Measurements from ENCODE around the gene F3. TPM values are rescaled to one million over a fixed set of nuclear protein-coding genes. Genes with fewer than 3 reads are reported as not detected.

Gene F3
- total and polyA plus RNA-seq, 2 experiments from 2014 or later = 93.7 to 116 TPM

GRCh38 chr1:94544706-94545490 is 3.3 kb upstream of the F3 start:
- Histone ChIP-seq H3K36me3 (ENCODE audit: low read depth) (no peaks in the 10 kb centered on the region; the same call in 1 of the 2 replicates), H3K27ac (peak overlapping the region; percentile 97), H4K20me1 (ENCODE audit: insufficient read depth) (no peaks in the 10 kb centered on the region), H3F3A (ENCODE audit: insufficient read depth) (peaks cover 46% of the 10 kb centered on the region), H3K4me3 (peak overlapping the region; percentile 27), H3K4me2 (ENCODE audit: unreplicated experiment) (peak overlapping the region; percentile 68), H3K9me2 (ENCODE audit: insufficient read depth) (no peaks in the 10 kb centered on the region), H3K9ac (peak overlapping the region; percentile 73), H3K27me3 (replicated peaks; ENCODE audit: insufficient read depth) (no peaks in the 10 kb centered on the region), H2AFZ (no peak overlapping the region), H3K79me2 (ENCODE audit: insufficient read depth) (peaks cover 16% of the 10 kb centered on the region), H3K9me3 (ENCODE audit: low read depth) (no peaks in the 10 kb centered on the region), H3K4me1 (ENCODE audit: insufficient read depth) (peaks cover 40% of the 10 kb centered on the region)
- DNase-seq = peak; percentile 92
- 34 to 38% methylated on average over 4 of the region's 4 CpGs for WGBS, 2 experiments (ENCODE audit: low coverage in 1 of 2, low lambda C conversion rate in 2 of 2, missing lambda C conversion rate in 2 of 2)
- in situ Hi-C loops (cut with MboI) = no loop called here
- TF ChIP-seq EZH2phosphoT487 (IDR thresholded peaks at IDR 0.05; ENCODE audit: insufficient read depth, low read depth) (no peak), EZH2 (IDR thresholded peaks at IDR 0.05; ENCODE audit: insufficient read depth, poor library complexity, severe bottlenecking) (no peak)

- Histone ChIP-seq H3K27ac (peak overlapping the region; percentile 97), H3K27me3 (replicated peaks; ENCODE audit: insufficient read depth) (no peaks in the 10 kb centered on the region), H3K9ac (peak overlapping the region; percentile 73), H3K79me2 (ENCODE audit: insufficient read depth) (peaks cover 24% of the 10 kb centered on the region), H3F3A (ENCODE audit: insufficient read depth) (peaks cover 55% of the 10 kb centered on the region), H2AFZ (no peak overlapping the region), H3K4me2 (ENCODE audit: unreplicated experiment) (peak overlapping the region; percentile 68), H4K20me1 (ENCODE audit: insufficient read depth) (no peaks in the 10 kb centered on the region), H3K4me3 (peak overlapping the region; percentile 27; the same call in 1 of the 2 replicates), H3K4me1 (ENCODE audit: insufficient read depth) (peaks cover 48% of the 10 kb centered on the region), H3K36me3 (ENCODE audit: low read depth) (peaks cover 5% of the 10 kb centered on the region; the same call in 1 of the 2 replicates), H3K9me2 (ENCODE audit: insufficient read depth) (no peaks in the 10 kb centered on the region), H3K9me3 (ENCODE audit: low read depth) (no peaks in the 10 kb centered on the region)
- no peak for TF ChIP-seq EZH2 (IDR thresholded peaks at IDR 0.05; ENCODE audit: insufficient read depth, poor library complexity, severe bottlenecking)
- TF ChIP-seq EZH2phosphoT487 (IDR thresholded peaks at IDR 0.05; ENCODE audit: insufficient read depth, low read depth) = 0 out of 2 replicates have a peak, but pooled peaks have one; percentile 38
- 34 to 42% methylated on average over 4 of the region's 4 CpGs for WGBS, 2 experiments (ENCODE audit: low coverage in 1 of 2, low lambda C conversion rate in 2 of 2, missing lambda C conversion rate in 2 of 2)
- in situ Hi-C loops (cut with MboI) = no loop called here
- peak; percentile 84 for DNase-seq
Measured at GRCh38 chr1:94543893-94544635, 2.5 kb upstream of the F3 start.

GRCh38 chr1:94543001-94543400 is 1.4 kb upstream of the F3 start:
- peak overlapping the region; percentile 83 for H3K9ac ChIP-seq
- H3K4me3 ChIP-seq = peak overlapping the region; percentile 90
- in situ Hi-C loops (cut with MboI) = no loop called here
- H3K36me3 ChIP-seq (ENCODE audit: low read depth) = peaks cover 14% of the 10 kb centered on the region
- peaks cover 58% of the 10 kb centered on the region for H3K4me1 ChIP-seq (ENCODE audit: insufficient read depth)
- no peak for TF ChIP-seq EZH2 (IDR thresholded peaks at IDR 0.05; ENCODE audit: insufficient read depth, poor library complexity, severe bottlenecking)
- no peak for TF ChIP-seq EZH2phosphoT487 (IDR thresholded peaks at IDR 0.05; ENCODE audit: insufficient read depth, low read depth)
- no peaks in the 10 kb centered on the region for H3K9me3 ChIP-seq (ENCODE audit: low read depth)
- H3K9me2 ChIP-seq (ENCODE audit: insufficient read depth) = no peaks in the 10 kb centered on the region
- H4K20me1 ChIP-seq (ENCODE audit: insufficient read depth) = no peaks in the 10 kb centered on the region
- peak overlapping the region; percentile 96 for H3K4me2 ChIP-seq (ENCODE audit: unreplicated experiment)
- 12 to 21% methylated on average over 1 of the region's 1 CpG for WGBS, 2 experiments (ENCODE audit: low coverage in 1 of 2, low lambda C conversion rate in 2 of 2, missing lambda C conversion rate in 2 of 2)
- peak overlapping the region; percentile 78 for H3K27ac ChIP-seq
- DNase-seq = peak; percentile 74
- peaks cover 65% of the 10 kb centered on the region for H3F3A ChIP-seq (ENCODE audit: insufficient read depth)
- H2AFZ ChIP-seq = no peak overlapping the region
- no peaks in the 10 kb centered on the region for H3K27me3 ChIP-seq (replicated peaks; ENCODE audit: insufficient read depth)
- peaks cover 35% of the 10 kb centered on the region for H3K79me2 ChIP-seq (ENCODE audit: insufficient read depth)

GRCh38 chr1:94542088-94542870 is 720 bp upstream of the F3 start:
- peak; percentile 72 for DNase-seq
- H2AFZ ChIP-seq = peak overlapping the region; percentile 20; the same call in 1 of the 2 replicates
- H3K9ac ChIP-seq = peak overlapping the region; percentile 83
- H3K79me2 ChIP-seq (ENCODE audit: insufficient read depth) = peaks cover 42% of the 10 kb centered on the region
- in situ Hi-C loops (cut with MboI) = no loop called here
- peaks cover 21% of the 10 kb centered on the region for H3K36me3 ChIP-seq (ENCODE audit: low read depth)
- H3K27me3 ChIP-seq (replicated peaks; ENCODE audit: insufficient read depth) = no peaks in the 10 kb centered on the region
- peaks cover 73% of the 10 kb centered on the region for H3F3A ChIP-seq (ENCODE audit: insufficient read depth)
- TF ChIP-seq EZH2 (IDR thresholded peaks at IDR 0.05; ENCODE audit: insufficient read depth, poor library complexity, severe bottlenecking) (no peak), EZH2phosphoT487 (IDR thresholded peaks at IDR 0.05; ENCODE audit: insufficient read depth, low read depth) (no peak)
- no peaks in the 10 kb centered on the region for H4K20me1 ChIP-seq (ENCODE audit: insufficient read depth)
- H3K4me2 ChIP-seq (ENCODE audit: unreplicated experiment) = peak overlapping the region; percentile 96
- peak overlapping the region; percentile 90 for H3K4me3 ChIP-seq
- 1 to 2% methylated on average over 26 of the region's 26 CpGs for WGBS, 2 experiments (ENCODE audit: low coverage in 1 of 2, low lambda C conversion rate in 2 of 2, missing lambda C conversion rate in 2 of 2)
- H3K9me2 ChIP-seq (ENCODE audit: insufficient read depth) = no peaks in the 10 kb centered on the region
- H3K9me3 ChIP-seq (ENCODE audit: low read depth) = no peaks in the 10 kb centered on the region
- H3K27ac ChIP-seq = peak overlapping the region; percentile 78
- H3K4me1 ChIP-seq (ENCODE audit: insufficient read depth) = peaks cover 66% of the 10 kb centered on the region
